Suppressor macrophage (primary cell): ENCODE results near the gene FLVCR2.
"Not testable (repeated sequence)": the region's sequence is repeated elsewhere in the genome, so short reads cannot be mapped to it uniquely, and the experiment has no call there.

ENCODE experiments used
- DNase-seq, 4 experiments: peaks; one replicate each; pipeline ENCODE4 v3.0.0-alpha.2; 2020 to 2022

The FLVCR2 gene

DNA sequence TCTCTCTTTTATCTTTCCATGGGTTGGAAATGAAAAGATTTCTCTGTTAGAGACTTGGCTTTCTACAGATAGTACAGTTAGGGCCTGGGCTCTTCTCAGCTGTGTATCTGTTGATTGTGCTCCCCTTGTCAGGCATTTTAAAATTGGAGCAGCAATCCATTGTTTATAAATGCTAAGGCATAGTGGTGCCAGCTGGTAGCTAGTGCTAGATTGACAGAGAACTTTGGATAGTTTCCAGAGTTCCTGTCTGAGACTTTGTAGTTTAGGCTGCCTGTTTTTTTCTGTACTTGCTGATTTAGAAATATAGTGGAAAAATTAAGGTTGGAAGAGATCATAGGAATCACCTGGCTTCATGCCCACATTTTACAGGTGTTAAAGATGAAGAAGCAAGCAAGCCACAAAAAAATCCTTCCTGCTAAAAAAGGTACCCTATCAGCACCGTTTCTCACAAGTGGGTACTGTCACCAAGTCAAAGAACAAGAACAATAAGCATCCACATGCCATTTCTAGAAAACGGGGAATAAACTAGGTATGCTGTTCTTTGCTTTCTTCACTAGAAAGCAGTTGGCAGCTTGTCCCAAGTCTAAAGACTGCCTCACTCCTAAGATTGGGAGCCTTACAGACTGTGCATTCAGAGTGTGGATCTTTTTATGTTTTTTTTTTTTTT, 88.8 kb downstream of the FLVCR2 start:
- no peak for DNase-seq

DNA sequence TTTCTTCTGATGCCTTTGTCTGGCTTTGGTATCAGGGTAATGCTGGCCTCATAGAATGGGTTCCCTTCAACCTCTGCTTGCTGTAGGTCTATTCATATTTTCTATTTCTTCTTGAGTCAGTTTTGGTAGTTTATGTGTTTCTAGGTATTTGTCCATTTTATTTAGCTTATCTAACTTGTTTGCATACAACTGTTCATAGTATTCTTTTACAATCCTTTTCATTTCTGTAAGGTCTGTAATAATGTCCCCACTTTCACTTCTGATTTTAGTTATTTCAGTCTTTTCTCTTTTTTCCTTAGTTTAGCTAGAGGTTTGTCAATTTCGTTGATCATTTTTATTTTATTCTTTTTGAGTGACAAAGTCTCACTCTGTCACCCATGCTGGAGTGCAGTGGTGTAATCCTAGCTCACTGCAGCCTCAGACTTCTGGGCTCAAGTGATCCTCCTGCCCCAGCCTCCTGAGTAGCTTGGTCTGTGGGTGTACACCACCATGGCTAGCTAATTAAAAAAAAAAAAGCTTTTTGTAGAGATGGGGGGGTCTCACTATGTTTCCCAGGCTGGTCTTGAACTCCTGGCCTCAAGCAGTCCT, 94.3 kb downstream of the FLVCR2 start:
- no peak for DNase-seq

DNA sequence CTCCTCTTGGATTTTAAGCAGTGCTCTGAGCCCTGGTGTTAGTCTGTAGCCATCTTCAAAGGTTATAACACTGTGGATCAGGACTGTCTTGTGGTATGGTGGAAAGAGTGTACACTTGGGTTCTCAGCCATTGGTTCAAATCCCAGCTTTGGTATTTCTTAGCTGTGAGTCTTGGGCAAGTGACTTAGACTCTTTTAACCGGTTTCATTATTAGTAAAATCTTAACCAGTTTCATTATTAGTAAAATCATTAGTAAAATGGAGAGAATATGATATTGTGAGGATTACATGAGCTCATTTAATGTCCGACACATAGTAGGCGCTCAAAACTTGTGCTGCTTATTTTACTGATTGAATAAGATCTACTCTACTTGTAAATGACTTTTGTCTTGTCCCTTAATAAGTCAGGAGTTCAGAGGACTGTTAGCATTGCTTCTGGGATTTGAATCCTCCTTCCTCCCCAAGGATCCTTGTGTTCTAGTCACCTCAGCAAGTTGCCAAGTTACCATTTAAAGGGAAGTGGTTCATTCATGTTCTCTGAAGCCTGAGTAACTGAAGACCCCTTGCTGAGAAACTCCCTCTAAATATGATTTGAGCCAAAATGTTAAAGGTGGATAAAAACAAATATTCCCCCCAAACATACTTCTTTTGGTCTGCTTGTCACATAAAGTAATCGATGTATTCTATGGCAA, 95.1 kb downstream of the FLVCR2 start:
- no peak for DNase-seq

DNA sequence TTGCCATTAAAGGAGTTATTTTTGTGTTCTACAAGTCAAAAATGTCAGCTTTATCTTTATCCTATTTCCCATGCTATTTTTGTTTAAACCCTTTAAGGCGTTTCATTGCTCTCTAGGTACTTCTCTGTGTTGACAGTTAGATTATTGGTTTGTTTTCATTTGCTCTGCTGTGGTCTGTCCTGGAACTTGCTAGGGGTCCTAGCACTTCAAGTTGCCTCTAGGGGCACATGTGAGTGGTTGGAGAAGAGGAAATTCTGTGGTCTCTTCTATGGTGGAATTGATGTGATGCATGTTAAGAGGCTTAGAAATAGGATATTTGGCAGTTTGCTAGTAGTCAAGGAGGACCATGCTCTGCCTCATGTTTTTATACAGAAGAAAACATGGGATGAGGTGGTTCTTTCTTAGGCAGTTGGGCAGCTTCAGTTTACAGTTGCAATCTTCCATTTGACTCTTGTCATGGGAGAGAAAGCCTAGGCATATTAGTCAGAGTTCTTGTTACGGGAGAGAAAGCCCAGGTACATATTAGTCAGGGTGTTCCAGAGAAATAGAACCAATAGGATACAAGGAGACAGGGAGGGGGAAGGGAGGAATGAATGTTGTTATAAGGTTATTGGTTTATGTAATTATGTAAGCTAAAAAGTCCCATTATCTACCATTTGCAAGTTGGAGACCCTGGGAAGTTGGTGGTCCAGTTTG, 97.0 kb downstream of the FLVCR2 start:
- no peak for DNase-seq

DNA sequence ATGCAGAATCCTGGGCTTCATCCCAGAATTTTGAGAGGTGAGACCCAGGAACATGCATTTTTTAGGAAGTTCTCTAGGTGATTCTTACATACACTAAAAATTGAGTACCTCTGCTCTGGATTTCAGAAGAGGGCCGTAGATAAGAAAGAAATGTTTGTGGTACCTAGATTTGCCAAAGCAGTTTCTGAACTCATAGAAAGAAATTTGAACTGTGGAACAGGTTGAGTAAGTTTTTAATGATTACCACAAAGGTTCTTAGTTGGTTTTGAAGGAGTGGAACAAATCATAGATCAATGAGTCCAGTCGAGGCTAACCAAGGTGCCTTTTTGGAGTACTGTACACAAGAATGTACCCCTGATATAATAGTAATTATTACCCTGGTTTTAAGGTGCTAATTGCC, 107.5 kb downstream of the FLVCR2 start:
- no peak for DNase-seq

DNA sequence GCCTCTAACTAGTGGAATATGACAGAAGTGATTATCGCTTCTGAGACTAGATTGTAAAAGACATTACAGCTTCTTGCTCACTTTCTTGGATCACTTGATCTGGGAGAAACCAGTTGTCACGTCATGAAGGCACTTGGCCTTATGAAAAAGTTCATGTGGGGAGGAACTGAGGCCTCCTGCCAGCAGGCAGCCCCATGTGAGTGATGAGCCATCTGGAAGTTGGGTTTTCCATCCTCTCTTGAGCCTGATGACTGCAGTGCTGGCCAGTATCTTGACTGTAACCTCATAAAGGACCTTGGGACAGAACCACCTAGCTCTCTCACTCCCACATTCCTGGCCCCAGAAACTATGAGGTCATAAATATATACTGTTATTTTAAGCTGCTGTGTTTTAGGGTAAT, 110.6 kb downstream of the FLVCR2 start:
- DNase-seq: peak in 2 of 4 experiments; percentile 14 to 20

DNA sequence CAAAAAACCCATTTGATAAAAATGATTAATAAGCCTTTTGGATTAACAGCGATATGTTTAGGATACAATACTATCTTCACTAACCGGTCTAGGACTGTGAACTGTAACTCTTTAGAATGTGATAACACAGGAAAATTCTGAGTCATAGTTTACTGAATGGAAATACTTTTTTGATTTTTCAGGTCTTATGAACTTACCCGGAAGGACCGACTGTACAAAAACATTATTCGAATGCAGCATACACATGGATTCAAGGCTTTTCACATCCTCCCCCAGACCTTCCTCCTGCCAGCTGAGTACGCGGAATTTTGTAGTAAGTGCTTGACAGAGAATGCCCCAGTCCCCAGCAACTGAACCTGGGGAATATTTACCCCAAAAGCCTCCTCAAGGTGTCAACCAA, 111.6 kb downstream of the FLVCR2 start:
- DNase-seq: no peak

DNA sequence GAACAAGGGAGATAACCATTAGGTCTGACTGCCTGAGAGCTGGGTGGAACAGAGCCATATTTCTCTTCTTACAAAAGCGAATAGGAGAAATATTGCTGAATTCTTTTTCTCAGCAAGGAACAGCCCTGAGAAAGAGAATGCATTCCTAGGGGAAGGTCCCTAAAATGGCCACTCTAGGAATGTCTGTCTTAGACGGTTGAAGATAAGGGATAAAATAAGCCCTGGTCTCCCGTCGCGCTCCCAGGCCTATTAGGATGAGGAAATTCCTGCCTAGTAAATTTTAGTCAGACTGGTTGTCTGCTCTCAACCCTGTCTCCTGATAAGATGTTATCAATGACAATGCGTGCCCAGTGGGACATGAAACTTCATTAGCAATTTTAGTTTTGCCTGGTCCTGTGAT, 116.6 kb downstream of the FLVCR2 start:
- DNase-seq: not testable (repeated sequence)

DNA sequence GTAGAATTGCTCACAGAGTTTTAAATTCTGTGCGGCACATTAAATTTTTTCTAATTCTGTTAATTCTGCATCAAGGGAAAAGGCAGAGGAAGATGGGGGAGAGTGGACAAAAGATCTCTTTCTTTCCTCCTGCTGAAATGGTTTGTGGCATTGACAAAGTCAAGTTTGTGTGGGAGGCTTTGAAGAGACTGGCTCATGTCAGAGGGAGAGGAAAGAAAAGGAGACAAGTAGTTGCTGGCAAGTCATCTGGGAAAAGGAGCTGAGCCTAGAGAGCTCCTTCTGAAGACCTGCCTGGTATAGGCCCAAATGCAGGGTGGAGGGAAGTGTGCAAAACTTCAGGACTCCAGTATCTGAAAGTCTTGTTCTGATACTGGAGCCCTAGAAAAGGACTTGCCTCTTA, 119.0 kb downstream of the FLVCR2 start:
- peak in 1 of 4 experiments; percentile 8 for DNase-seq
